K562 (cell line): Measurements from ENCODE around the gene MMP23B. TPM values are rescaled to one million over a fixed set of nuclear protein-coding genes. Genes with fewer than 3 reads are reported as not detected.

Experiments used
- ATAC-seq: fragments of 200-7000 bp; cut with Tn5 transposase; 3 replicates; pipeline ENCODE4 v1.9.1; 2020; ENCODE audit warnings: moderate library complexity
- BruUV-seq: library from RNA; stranded (reverse); fragments of 400-500 nt; replicated peaks from 2 replicates; lab custom pipeline; 2021; lab: Mats Ljungman, UMichigan
- CTCF ChIA-PET: fragments of 300-600 bp; formaldehyde crosslinking; extraction: SDS; loops from one replicate; lab custom pipeline; 2021; ENCODE audit warnings: low intra/inter-chr PET ratio; lab: Yijun Ruan, JAX
- POLR2A ChIA-PET: fragments of 300-600, 350-650 bp; sonication (Branson Sonifier 250); formaldehyde crosslinking; extraction: SDS; loops from one replicate; lab custom pipeline; 2021; ENCODE audit warnings: antibody characterized with exemption, inconsistent platforms; lab: Yijun Ruan, JAX
- DNase-seq, 4 experiments: peaks; one replicate each; pipeline versions ENCODE4 v3.0.0 to v3.0.0-alpha.2; 2011 to 2018; ENCODE audit warnings: low spot score in 3 of 4, mixed read lengths in 3 of 4; ENCODE audit errors: extremely low read depth in 1 of 4
- FAIRE-seq: peaks from 2 replicates; lab custom pipeline; 2011; peaks lifted over from hg19 to GRCh38; lab: Jason Lieb, UNC
- H2AFZ ChIP-seq: 2 replicates; pipeline ENCODE4 v1.6.0; 2011; ENCODE audit warnings: low read depth, low read length, control low read depth, inconsistent platforms
- H3K27ac ChIP-seq: fragments of 200-600 bp; 3 replicates; pipeline ENCODE4 v1.8.0; 2011; ENCODE audit warnings: low read depth, mild to moderate bottlenecking, control low read depth, inconsistent platforms, low read length, moderate library complexity, mixed read lengths; ENCODE audit errors: extremely low read depth
- H3K27me3 ChIP-seq, 2 experiments: fragments of 300-600 bp in 1 of 2; 2 replicates in 1 of 2; 3 replicates in 1 of 2; pipeline versions ENCODE4 v1.6.0 to v1.8.0; 2011; ENCODE audit warnings: inconsistent platforms in 2 of 2, low read length in 2 of 2, mild to moderate bottlenecking in 1 of 2, mixed read lengths in 1 of 2, moderate library complexity in 1 of 2; ENCODE audit not compliant: control insufficient read depth in 2 of 2, insufficient read depth in 2 of 2
- H3K36me3 ChIP-seq: fragments of 300-600 bp; 3 replicates; pipeline ENCODE4 v1.8.0; 2011; ENCODE audit warnings: mild to moderate bottlenecking, low read length, inconsistent platforms; ENCODE audit not compliant: control insufficient read depth, insufficient read depth
- H3K4me1 ChIP-seq, 2 experiments: fragments of 200-600 bp in 1 of 2; replicated peaks in 1 of 2; 2 replicates in 1 of 2; 3 replicates in 1 of 2; pipeline versions ENCODE4 v1.5.1 to v1.8.0; 2011; ENCODE audit warnings: inconsistent platforms in 2 of 2, low read length in 2 of 2, mild to moderate bottlenecking in 1 of 2, mixed read lengths in 1 of 2, moderate library complexity in 1 of 2; ENCODE audit not compliant: control insufficient read depth in 2 of 2, insufficient read depth in 2 of 2
- H3K4me2 ChIP-seq: 2 replicates; pipeline ENCODE4 v1.6.1; 2011; ENCODE audit warnings: low read length, control low read depth, inconsistent platforms, mixed read lengths; ENCODE audit not compliant: insufficient read depth
- H3K4me3 ChIP-seq: fragments of 200-600 bp; sonication (generic), shearing (Covaris generic); 2 replicates; pipeline ENCODE4 v1.5.1; 2016; ENCODE audit warnings: control low read depth, inconsistent platforms
- H3K79me2 ChIP-seq: fragments of 200-600 bp; 3 replicates; pipeline ENCODE4 v1.8.0; 2011; ENCODE audit warnings: low read length, inconsistent platforms; ENCODE audit not compliant: control insufficient read depth, insufficient read depth
- H3K9ac ChIP-seq, 2 experiments: 2 replicates each; pipeline versions ENCODE4 v1.6.0 to v1.6.1; 2011; ENCODE audit warnings: low read depth in 2 of 2, low read length in 2 of 2, control low read depth in 1 of 2, inconsistent platforms in 1 of 2, mild to moderate bottlenecking in 1 of 2, mixed read lengths in 1 of 2; ENCODE audit not compliant: insufficient read depth in 1 of 2
- H3K9me1 ChIP-seq: one replicate; pipeline ENCODE4 v1.6.0; 2011; ENCODE audit warnings: inconsistent platforms, mild to moderate bottlenecking, low read length, moderate library complexity; ENCODE audit not compliant: control insufficient read depth, insufficient read depth
- H3K9me3 ChIP-seq: replicated peaks from 2 replicates; pipeline ENCODE4 v1.5.1; 2011; ENCODE audit warnings: low read depth, low read length, inconsistent platforms; ENCODE audit not compliant: control insufficient read depth, insufficient read depth
- H4K20me1 ChIP-seq: replicated peaks from 2 replicates; pipeline ENCODE4 v1.6.1; 2011; ENCODE audit warnings: low read length, inconsistent platforms, mixed read lengths; ENCODE audit not compliant: control insufficient read depth, insufficient read depth
- HMGN3 ChIP-seq: IDR thresholded peaks from 2 replicates; pipeline ENCODE4 v1.6.1; 2011; ENCODE audit warnings: borderline replicate concordance, low read depth, mild to moderate bottlenecking, mixed read lengths, low read length; ENCODE audit not compliant: insufficient read length; ENCODE audit errors: extremely low read depth
- ZBTB33 ChIP-seq: sonication (generic); formaldehyde crosslinking; IDR thresholded peaks from 2 replicates; pipeline ENCODE4 v1.8.1; 2023; ENCODE audit warnings: mild to moderate bottlenecking, missing genetic modification reagents
- ZNF174 ChIP-seq: fragments of 250-450 bp; sonication (Bioruptor Pico); IDR thresholded peaks from 2 replicates; pipeline ENCODE4 v1.4.0; 2020; ENCODE audit warnings: mild to moderate bottlenecking
- WGBS: fragments of 100-300 bp; shearing (Covaris generic); methylation state at CpG from one replicate; pipeline ENCODE4 v1.1.6; 2016; ENCODE audit warnings: low coverage, mixed read lengths; ENCODE audit not compliant: insufficient coverage; ENCODE audit errors: missing lambda C conversion rate; 5-methylcytosine and 5-hydroxymethylcytosine counted together
- in situ Hi-C: fragments of 300-500 bp; cut with MboI; formaldehyde crosslinking; loops from 4 replicates; pipeline ENCODE4 v1.15.0; 2018; ENCODE audit warnings: inconsistent platforms, mixed read lengths
- intact Hi-C: fragments of 100-400 bp; cut with micrococcal nuclease; formaldehyde crosslinking; loops from 2 replicates; pipeline ENCODE4 v1.14.2; 2022
- polyA plus RNA-seq, 8 experiments: library from polyadenylated mRNA; depleted of rRNA in 4 of 8; stranded (reverse) in 5 of 8; unstranded in 3 of 8; fragments of >200 nt; fragmentation: Nextera tagmentation in 2 of 8; fragmentation: Illumina TruSeq in 1 of 8; extraction: Ambion mirVana in 2 of 8; extraction: Trizol in 1 of 8; gene quantifications; 2 replicates each; pipeline versions ENCODE4 v1.2.1 to v1.2.3, GENCODE V29; 2011 to 2014; ENCODE audit warnings: inconsistent platforms in 1 of 8, missing spikeins in 1 of 8
- total RNA-seq, 7 experiments: library from RNA; depleted of rRNA in 6 of 7; stranded (reverse); fragments of >200 nt in 6 of 7; fragmentation: Illumina TruSeq in 2 of 7; extraction: Trizol in 2 of 7; gene quantifications; 2 replicates each; pipeline versions ENCODE4 v1.2.1 to v1.2.3, GENCODE V29; 2011 to 2021; ENCODE audit warnings: low replicate concordance in 1 of 7

Gene MMP23B
- total and polyA plus RNA-seq, 9 of the 15 experiments (the other 6 are each of a cell fraction or from before 2014, with no cell fraction given) = 0.28 to 1.2 (median 0.41) TPM; not detected in 5

DNA sequence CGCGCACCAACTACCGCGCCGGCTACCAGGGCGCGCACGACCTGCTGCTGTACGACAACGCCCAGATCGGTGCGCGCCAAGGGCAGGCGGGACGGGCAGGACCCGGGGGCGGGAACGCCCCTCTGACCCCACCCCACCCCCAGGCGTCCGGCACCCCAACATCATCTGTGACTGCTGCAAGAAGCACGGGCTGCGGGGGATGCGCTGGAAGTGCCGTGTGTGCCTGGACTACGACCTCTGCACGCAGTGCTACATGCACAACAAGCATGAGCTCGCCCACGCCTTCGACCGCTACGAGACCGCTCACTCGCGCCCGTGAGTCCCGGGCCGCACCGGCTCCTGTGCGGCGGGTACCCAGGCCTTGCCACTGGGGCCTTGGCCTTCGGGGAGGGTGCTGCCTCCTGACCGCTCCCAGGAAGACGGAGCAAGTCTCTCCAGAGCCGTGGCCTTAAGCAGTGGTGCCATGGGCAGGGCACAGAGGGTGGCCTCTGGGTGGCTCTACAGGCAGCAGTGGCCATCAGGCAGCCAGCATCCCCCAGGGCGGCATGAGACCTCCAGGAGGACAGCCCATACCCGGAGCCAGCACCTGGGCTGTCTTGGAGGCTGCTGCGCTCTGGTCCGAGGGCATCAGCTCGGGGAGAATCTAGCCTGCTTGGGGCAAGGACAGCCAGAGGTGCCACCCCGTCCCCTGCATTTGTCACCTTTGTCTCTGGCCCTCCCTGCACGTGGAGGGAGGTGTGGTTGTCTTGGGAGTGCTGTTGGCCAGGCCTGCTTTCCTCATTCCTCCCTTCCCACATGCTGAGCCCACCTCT is 8.1 kb upstream of the MMP23B start:
- FAIRE-seq (no peak), DNase-seq (no peak), ATAC-seq (no peak)
- TF ChIP-seq ZNF174 (CRISPR knock-in tag) (no peak), ZBTB33 (peak; percentile 83), HMGN3 (no peak)
- BruUV-seq = no TSS peak
- Histone ChIP-seq H3K79me2 (no peaks in the 10 kb centered on the region), H3K36me3 (no peaks in the 10 kb centered on the region), H3K9me1 (no peaks in the 10 kb centered on the region), H3K4me3 (no peak overlapping the region), H3K9ac (peak overlapping the region in 1 of 2 experiments; percentile 26; a peak in 1 of 4 replicates), H3K9me3 (no peaks in the 10 kb centered on the region), H3K4me2 (no peak overlapping the region), H3K27ac (no peak overlapping the region), H4K20me1 (peaks cover 7% of the 10 kb centered on the region; the same call in 1 of the 2 replicates), H3K27me3 (no peaks in the 10 kb centered on the region), H3K4me1 (peaks cover 0 to 99% of the 10 kb centered on the region in 2 experiments; a peak in 3 of 5 replicates), H2AFZ (no peak overlapping the region)
- CTCF ChIA-PET = no interaction called here
- intact Hi-C loops (no loop called here), in situ Hi-C loops (no loop called here)
- POLR2A ChIA-PET = interaction anchor here (1.0 kb wide), 1 partner anchor 9 kb away, joined by 3 read pairs; the partner anchor contains the start of gene MIB2
- 76% methylated on average over 31 of the region's 51 CpGs for WGBS
